SU-DHL-6 (cell line): ENCODE data around the gene KRT80.

Experiments
- H2AFZ ChIP-seq: fragments of 200-600 bp; sonication (generic); 2 replicates; pipeline ENCODE4 v1.6.1; 2014; ENCODE audit warnings: low read depth, mild to moderate bottlenecking, moderate library complexity, mixed read lengths, antibody characterized with exemption, low read length; ENCODE audit not compliant: severe bottlenecking
- H3F3A ChIP-seq: fragments of 200-600 bp; shearing (Covaris generic); 2 replicates; pipeline ENCODE4 v1.6.0; 2016; ENCODE audit warnings: antibody characterized with exemption, mild to moderate bottlenecking; ENCODE audit not compliant: insufficient read depth
- H3K27ac ChIP-seq: fragments of 200-600 bp; sonication (generic); 2 replicates; pipeline ENCODE4 v1.5.1; 2016; ENCODE audit warnings: low read depth, mild to moderate bottlenecking, low read length, moderate library complexity, mixed read lengths
- H3K27me3 ChIP-seq: fragments of 200-600 bp; sonication (generic), shearing (Covaris generic); 2 replicates; pipeline ENCODE4 v1.6.0; 2014; ENCODE audit warnings: mild to moderate bottlenecking, low read length
- H3K36me3 ChIP-seq: fragments of 200-600 bp; sonication (generic); 2 replicates; pipeline ENCODE4 v1.6.1; 2014; ENCODE audit warnings: mild to moderate bottlenecking, low read length, mixed read lengths
- H3K4me2 ChIP-seq: fragments of 300-600, 200-600 bp; shearing (Covaris generic), sonication (generic); 2 replicates; pipeline ENCODE4 v1.6.0; 2014; ENCODE audit warnings: low read length, low read depth, mild to moderate bottlenecking; ENCODE audit not compliant: poor library complexity, severe bottlenecking
- H3K4me3 ChIP-seq: fragments of 200-600 bp; sonication (generic); 2 replicates; pipeline ENCODE4 v1.5.1; 2014; ENCODE audit warnings: antibody characterized with exemption, low read length, mild to moderate bottlenecking, mixed read lengths; ENCODE audit not compliant: insufficient read depth, poor library complexity, severe bottlenecking
- H3K79me2 ChIP-seq: fragments of 200-600 bp; sonication (generic); 2 replicates; pipeline ENCODE4 v1.6.1; 2014; ENCODE audit warnings: mild to moderate bottlenecking, low read length, moderate library complexity; ENCODE audit not compliant: insufficient read depth
- H3K9ac ChIP-seq: fragments of 200-600 bp; sonication (generic); 2 replicates; pipeline ENCODE4 v1.7.0; 2014; ENCODE audit warnings: mild to moderate bottlenecking, low read length
- H3K9me2 ChIP-seq: fragments of 200-600 bp; sonication (generic); replicated peaks from 2 replicates; pipeline ENCODE4 v1.6.1; 2014; ENCODE audit warnings: low read length; ENCODE audit not compliant: insufficient read depth
- H3K9me3 ChIP-seq: fragments of 200-600 bp; sonication (generic); 2 replicates; pipeline ENCODE4 v1.6.1; 2014; ENCODE audit warnings: low read length, mixed read lengths; ENCODE audit not compliant: insufficient read depth
- H4K20me1 ChIP-seq: fragments of 200-600 bp; sonication (generic); 2 replicates; pipeline ENCODE4 v1.6.1; 2014; ENCODE audit warnings: low read depth, mild to moderate bottlenecking, antibody characterized with exemption, low read length, moderate library complexity, mixed read lengths
- CTCF ChIP-seq: fragments of 200-600 bp; sonication (generic); IDR thresholded peaks from one replicate; pipeline ENCODE4 v1.5.1; 2017; ENCODE audit warnings: antibody characterized with exemption, mild to moderate bottlenecking, low read length, moderate library complexity; ENCODE audit not compliant: insufficient read depth, poor library complexity, severe bottlenecking
- EZH2phosphoT487 ChIP-seq: fragments of 200-600 bp; sonication (generic), shearing (Covaris generic); conservative IDR thresholded peaks from 2 replicates; pipeline ENCODE4 v1.6.1; 2018; ENCODE audit warnings: mild to moderate bottlenecking, antibody characterized with exemption, low read length, moderate library complexity, mixed read lengths

The KRT80 gene

DNA sequence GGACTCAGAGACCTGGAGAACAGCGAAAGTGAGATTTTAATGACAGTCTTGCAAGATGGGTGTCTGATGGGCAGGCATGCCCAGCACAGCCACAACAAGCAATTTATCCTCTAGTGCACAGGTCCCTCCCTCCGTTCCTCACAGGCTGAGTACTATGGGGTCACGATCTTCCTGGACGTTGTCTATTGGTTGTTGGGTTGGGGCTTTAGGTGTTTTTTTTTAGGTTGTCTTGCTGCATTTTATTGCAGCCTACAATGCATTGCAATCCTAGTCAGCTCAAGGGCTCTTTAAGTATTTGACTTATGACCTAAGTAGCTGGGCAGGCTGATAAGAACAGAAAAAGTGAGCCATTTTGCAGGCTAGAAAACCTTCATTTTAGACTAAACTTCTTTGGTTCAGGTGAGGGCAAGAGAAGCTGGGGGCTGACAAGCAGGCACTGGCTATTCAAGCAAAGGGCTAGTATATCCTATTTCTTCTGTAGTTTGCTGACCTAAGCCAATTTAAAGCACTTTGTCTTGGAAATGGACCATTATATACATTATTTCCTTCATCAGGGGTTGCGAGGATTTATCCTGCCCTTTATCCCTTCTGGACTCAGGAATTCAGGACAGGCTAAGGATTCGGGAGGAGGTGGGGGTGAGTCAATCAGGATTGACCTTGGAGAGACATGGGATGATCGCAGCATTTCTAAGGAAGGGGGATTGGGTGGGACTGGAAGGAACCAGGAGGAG, 47.3 kb upstream of the KRT80 start:
- no peaks in the 10 kb centered on the region for H4K20me1 ChIP-seq
- H3K4me3 ChIP-seq: no peak overlapping the region
- H3K9me3 ChIP-seq: no peaks in the 10 kb centered on the region
- no peak for TF ChIP-seq EZH2phosphoT487
- no peak for TF ChIP-seq CTCF
- no peaks in the 10 kb centered on the region for H3F3A ChIP-seq
- no peaks in the 10 kb centered on the region for H3K9me2 ChIP-seq
- H3K27ac ChIP-seq: no peak overlapping the region
- H3K4me2 ChIP-seq: no peak overlapping the region
- no peak overlapping the region for H3K9ac ChIP-seq
- H2AFZ ChIP-seq: no peak overlapping the region
- no peaks in the 10 kb centered on the region for H3K79me2 ChIP-seq
- H3K27me3 ChIP-seq: no peaks in the 10 kb centered on the region
- no peaks in the 10 kb centered on the region for H3K36me3 ChIP-seq

- Histone ChIP-seq H3K9me3 (no peaks in the 10 kb centered on the region), H4K20me1 (no peaks in the 10 kb centered on the region), H3K79me2 (no peaks in the 10 kb centered on the region), H3K27me3 (no peaks in the 10 kb centered on the region), H3K9ac (no peak overlapping the region), H3K4me3 (no peak overlapping the region), H3K36me3 (no peaks in the 10 kb centered on the region), H3F3A (no peaks in the 10 kb centered on the region), H2AFZ (no peak overlapping the region), H3K4me2 (no peak overlapping the region), H3K27ac (no peak overlapping the region), H3K9me2 (no peaks in the 10 kb centered on the region)
- TF ChIP-seq CTCF (no peak), EZH2phosphoT487 (no peak)
Measured at GRCh38 chr12:52238207-52238840, 46.5 kb upstream of the KRT80 start.

GRCh38 chr12:52236386-52237050, 44.7 kb upstream of the KRT80 start:
- no peak overlapping the region for H3K9ac ChIP-seq
- no peaks in the 10 kb centered on the region for H3K27me3 ChIP-seq
- no peaks in the 10 kb centered on the region for H4K20me1 ChIP-seq
- no peaks in the 10 kb centered on the region for H3K9me2 ChIP-seq
- no peaks in the 10 kb centered on the region for H3K9me3 ChIP-seq
- no peaks in the 10 kb centered on the region for H3K36me3 ChIP-seq
- no peak overlapping the region for H3K4me3 ChIP-seq
- H3K79me2 ChIP-seq: no peaks in the 10 kb centered on the region
- no peak overlapping the region for H3K4me2 ChIP-seq
- TF ChIP-seq EZH2phosphoT487 (no peak), CTCF (no peak)
- H2AFZ ChIP-seq: no peak overlapping the region
- no peaks in the 10 kb centered on the region for H3F3A ChIP-seq
- no peak overlapping the region for H3K27ac ChIP-seq
